Measurements from ENCODE around the gene ACTG1.

Gene ACTG1

DNA sequence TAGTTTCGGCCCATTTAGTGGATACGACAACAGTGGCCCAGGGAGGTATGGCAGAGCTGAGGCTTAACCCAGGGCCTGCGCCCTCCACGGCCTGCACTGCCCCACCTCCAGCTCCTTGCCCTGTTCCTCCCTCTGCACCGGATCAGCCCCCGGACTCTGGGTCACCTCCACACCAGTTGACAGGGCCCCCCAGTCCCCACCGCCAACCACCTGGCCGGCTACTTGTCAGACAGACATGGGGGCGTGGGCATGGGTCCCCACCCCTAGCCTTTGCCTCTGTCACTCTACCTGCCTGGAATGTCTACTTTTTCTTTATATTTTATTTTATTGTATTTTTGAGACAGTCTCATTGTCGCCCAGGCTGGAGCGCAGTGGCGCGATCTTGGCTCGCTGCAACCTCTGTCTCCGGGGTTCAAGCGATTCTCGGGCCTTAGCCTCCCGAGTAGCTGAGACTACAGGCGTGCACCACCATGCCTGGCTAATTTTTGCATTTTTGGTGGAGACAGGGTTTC lies 3.0 kb upstream of the ACTG1 start:
- no peak for ATAC-seq

DNA sequence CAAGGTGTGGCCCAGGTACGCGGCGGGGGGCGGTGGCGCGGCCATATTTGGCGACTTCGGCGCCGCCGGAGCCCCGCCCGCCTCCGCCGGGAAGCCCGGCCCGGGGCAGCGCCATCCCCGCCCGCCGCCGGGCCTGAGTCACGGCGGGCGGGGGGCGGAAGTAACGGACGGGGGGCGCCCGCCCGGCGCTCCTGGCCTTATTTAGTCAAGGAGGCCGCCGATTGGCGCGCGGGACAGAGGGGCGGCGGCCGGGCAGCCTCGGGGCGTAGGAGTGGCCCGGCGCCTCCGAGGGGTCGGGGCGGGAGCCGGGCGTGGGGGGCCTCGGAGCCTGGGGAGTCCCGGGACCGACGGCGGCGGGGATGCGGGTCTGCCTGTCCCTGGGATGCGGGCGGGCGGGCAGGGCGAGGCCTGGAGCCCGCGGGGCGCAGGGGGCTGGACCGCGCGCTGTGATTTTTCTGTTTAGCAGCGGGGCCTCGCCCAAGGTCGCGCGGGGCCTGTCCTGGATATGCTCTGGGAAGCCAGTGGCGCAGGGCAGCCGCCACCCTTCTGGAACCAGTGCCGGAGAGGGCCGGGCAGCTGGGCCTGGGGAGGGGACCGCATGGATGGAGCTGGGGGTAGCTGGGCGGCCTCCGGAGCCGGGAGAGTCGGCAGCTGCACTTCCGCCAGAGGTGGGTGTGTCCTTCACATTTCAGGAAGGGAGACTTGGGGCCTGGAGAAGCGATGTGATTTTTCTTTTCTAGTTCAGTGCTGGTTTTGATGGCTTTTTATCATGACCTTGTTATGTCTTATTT lies 2.3 kb upstream of the ACTG1 start:
- peak; percentile 21 to 28 for ATAC-seq

DNA sequence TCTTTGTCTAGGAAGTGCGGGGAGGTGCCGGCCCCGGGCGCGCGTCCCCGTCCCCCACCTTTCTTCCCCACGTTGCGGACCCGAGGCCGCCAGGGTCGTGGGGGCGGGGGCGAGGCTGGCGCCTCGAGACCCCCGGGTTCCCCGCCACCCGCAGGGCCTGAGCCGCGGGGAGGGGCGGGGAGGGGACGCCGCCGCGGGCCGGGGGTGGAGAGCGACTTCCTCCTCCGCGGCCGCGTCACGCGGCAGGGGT lies 1.8 kb upstream of the ACTG1 start:
- no peak for ATAC-seq

DNA sequence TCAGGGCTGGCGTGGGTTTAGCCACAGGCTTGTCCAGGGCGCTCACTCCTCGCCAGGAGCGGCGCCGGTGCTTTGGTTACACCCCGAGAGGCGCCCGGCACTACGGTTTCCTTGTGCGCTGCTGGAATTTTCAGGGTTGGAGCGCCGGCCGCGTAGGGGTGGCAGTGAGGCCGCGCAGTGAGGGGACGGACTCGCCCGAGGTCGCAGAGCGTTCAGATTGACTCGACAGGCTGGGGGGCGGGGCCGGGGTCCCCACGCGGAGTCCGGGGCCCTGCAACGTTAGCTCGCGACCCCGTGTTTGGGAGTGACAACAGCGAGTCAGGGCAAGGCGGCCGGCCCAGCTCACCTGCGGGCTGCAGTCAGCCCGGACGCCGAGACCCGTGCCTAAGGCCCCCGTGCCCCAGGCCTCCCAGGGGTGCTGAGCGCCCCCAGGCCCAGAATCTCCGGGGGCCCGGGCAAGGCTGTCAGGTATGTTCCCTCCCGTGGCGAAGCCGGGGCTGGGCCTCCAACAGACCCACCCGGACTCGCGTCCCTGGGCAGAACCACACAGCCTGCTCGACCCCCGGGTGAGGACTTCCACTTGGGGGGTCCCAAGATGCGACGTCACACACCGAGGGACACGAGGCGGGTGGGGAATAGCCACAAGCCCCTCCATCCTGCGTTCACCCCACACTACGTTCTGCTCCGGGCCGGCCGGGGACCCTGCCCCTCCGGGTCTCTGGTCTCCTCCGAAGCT lies 1.3 kb upstream of the ACTG1 start:
- ATAC-seq: no peak

DNA sequence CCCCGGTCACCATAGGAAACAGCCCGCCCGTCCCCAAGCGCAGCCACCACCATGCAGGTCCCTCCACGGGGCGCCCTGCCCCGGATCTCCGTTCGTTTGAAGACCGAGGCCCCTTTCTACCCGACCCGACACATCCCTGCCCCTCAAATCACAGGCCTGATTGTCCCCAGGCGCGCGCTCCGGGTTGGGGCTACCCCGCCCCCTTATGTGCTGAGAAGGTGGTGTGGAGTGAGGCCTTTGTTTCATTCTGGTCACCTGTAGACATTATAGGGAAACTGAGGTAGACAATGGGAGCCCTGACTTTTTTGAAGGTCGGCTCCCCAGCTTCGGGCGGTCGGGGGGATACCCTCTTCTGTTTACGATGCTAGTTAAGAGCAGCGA lies 763 bp upstream of the ACTG1 start:
- peak; percentile 17 to 19 for ATAC-seq

DNA sequence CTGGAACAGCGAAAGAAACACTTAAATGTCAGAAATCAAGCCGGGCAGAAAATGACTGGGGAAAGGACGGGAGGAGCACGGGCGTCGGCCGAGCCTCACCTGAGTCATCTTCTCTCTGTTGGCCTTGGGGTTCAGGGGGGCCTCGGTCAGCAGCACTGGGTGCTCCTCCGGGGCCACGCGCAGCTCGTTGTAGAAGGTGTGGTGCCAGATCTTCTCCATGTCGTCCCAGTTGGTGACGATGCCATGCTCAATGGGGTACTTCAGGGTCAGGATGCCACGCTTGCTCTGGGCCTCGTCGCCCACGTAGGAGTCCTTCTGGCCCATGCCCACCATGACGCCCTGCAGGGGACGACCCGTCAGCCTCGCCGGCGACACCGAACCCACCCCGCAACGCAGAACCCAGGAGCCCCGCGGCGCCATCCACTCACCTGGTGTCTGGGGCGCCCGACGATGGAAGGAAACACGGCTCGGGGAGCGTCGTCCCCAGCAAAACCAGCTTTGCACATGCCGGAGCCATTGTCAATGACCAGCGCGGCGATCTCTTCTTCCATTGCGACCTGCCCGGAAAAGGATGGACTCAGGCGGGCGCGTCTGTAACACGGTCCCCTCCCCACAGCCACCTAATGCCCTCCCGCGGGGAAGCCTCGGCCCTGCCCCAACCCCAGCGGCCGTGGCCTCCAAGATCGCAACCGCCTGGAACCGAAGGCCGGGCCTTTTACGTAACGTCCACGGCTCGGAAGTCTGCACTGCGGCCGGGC lies 616 bp downstream of the ACTG1 start:
- peak in 1 of 2 donors; percentile 0 for ATAC-seq

DNA sequence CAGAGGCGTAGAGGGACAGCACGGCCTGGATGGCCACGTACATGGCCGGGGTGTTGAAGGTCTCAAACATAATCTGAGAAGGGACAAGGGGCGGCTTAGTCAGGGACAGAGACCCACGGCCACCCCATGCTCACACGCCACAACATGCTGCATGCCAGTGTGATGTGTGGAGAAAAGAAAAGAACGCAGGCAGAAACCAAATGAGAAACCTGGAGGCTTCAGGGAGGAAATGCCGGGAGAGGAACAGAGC lies 1.1 kb downstream of the ACTG1 start:
- ATAC-seq: no peak

DNA sequence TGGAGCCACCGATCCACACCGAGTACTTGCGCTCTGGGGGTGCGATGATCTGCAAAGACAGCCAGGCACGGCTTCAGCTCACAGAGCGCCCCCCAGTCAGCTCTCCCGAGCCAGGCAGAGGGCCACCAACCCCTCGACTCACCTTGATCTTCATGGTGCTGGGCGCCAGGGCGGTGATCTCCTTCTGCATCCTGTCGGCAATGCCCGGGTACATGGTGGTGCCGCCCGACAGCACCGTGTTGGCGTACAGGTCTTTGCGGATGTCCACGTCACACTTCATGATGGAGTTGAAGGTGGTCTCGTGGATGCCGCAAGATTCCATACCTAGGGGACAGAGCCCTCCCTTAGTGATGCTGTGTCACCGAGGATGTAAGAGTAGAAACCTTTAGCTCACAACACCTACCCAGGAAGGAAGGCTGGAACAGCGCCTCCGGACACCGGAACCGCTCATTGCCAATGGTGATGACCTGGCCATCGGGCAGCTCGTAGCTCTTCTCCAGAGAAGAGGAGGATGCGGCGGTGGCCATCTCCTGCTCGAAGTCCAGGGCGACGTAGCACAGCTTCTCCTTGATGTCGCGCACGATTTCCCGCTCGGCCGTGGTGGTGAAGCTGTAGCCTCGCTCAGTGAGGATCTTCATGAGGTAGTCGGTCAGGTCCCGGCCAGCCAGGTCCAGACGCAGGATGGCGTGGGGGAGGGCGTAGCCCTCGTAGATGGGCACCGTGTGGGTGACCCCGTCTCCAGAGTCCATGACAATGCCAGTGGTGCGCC lies 1.6 kb downstream of the ACTG1 start:
- ATAC-seq: no peak

DNA sequence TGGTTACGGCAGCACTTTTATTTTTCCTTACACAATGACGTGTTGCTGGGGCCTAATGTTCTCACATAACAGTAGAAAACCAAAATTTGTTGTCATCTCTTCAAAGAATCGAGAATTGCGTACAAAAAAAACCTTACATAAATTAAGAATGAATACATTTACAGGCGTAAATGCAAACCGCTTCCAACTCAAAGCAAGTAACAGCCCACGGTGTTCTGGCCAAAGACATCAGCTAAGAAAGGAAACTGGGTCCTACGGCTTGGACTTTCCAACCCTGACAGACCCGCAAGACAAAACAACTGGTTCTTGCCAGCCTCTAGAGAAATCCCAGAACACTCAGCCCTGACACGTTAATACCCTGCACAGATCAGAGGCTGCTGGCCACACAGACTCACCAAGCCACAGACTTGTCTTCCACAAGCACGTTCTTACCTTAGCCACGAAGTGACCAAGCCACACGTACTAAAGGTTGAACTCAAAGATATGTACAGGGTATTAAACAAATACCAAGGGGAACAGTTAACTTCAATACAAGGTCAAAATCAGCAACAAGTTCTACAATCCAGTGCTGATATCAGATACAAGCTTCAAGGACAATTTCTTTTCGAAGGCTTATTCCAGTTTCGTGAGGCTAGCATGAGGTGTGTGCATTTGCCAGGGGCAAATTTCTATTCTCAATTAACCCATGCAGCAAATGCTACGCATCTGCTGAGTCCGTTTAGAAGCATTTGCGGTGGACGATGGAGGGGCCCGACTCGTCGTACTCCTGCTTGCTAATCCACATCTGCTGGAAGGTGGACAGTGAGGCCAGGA lies 2.4 kb downstream of the ACTG1 start:
- ATAC-seq: no peak

DNA sequence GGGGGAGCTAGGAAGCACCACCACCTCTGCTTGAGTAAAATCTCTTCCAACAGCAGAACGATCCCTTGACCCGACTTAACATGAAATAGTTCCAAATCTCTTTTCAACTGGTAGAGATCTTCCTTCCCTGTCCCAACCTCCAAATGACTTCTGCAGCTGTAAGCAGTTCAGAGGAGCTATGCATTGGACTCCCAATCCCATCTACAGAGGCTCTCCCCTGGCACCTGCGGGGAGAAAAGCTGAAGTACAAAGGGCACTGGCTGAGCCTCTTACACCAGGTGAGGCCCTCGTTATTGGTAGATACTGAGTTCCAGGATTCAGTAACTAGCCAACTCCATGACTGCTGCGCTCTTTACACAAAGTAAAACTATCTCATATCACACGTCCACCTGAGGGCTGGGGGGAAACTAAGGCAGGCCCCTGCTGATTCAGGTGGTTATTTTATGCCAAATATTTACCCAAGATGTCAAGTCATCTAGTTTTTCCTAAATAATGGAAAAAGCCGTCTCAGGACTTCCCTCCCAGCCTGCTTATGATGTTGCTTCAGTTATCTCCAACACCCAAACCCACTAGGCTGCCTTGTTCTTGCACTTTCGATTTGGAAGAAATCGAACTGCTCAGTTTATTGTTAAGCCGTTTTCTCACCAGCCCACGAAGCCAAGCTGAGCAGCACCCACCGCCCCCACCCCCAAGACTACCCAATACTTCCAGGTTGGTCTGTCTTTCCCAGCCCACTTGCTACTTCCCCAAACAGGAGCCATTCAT lies 3.2 kb downstream of the ACTG1 start:
- ATAC-seq: no peak

DNA sequence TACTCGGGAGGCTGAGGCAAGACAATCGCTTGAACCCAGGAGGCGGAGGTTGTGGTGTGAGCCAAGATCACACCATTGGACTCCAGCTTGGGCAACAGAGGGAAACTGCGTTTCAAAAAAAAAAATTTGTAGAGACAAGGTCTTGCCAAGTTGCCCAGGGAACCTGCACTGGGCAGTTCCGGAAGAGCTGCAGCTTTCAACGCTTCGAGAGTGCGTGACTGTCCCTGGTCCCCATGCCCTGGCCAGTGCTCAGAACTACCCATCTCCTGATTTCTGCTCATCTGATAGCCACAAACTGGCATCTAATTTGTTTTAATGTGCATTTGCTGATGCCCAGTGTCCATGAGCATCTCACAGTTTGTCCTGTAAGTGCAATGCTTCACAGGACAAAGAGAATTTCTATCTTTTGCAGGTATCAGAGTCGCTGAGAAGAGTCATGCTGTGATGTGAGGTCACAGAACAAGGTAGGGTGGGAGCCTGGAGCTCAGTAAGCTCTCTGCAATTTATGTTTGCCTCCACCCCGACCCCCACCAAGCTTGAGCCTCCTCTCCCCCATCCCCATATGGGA lies 3.9 kb downstream of the ACTG1 start:
- no peak for ATAC-seq

DNA sequence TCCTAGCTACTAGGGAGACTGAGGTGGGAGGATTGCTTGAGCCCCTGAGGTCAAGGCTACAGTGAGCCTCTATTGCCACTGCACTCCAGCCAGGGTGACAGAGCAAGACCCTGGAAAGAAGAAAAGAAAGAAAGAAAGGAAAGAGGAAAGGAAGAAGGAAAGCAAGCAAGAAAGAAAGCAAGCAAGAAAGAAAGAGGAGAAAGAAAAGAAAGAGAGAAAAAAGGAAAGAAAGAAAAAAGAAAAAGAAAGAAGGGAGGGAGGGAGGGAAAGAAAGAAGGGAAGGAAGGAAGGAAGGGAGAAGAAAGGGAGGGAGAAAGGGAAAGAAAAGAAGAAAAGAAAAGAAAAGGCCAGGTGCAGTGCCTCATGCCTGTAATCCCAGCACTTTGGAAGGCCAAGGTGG lies 9.0 kb downstream of the ACTG1 start:
- no peak for ATAC-seq

DNA sequence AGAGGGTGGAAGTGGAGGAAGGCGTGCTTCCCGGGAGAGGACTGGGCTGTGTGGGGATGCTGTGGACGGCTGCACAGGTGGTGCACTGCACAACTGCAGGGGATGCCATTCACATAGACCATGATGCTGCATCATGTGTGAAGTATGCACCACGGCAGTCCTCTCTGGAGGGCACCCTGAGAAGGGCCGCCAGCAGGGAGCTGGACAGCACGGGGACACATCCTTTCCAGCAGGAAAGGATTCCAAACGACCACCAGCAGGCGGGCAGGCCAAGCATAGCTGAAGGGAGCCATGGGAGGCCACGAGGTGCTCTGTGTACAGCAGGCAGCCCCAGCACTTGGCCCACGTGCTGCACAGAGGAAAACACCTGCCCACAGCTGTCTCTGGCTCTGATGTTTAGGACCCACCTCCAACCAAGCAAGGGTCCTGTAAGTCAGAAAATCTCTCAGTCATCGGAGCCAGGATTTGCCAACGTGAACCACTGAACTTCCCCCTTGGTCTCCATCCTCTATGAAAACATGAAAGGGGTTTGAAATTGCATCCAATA lies 10.1 kb downstream of the ACTG1 start:
- ATAC-seq: no peak

DNA sequence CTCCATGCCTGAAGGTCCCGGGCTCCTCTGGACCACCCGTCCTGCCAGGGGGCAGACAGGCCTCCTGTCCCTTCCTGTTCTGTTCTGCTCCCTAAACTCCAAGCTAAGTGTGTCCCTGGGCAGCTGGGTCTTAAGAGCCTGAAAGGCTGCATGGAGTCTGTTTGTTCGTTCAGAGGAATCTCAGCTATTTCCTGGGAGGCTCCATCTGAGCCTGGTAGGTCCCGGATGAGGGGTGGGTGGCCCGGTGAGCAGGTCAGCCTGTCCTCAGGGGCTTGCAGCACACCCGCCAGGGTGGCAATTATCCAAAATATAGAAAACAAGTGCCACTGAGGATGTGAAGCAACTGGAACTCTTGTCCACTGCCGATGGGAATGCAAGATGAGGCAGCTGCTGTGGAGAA lies 12.6 kb downstream of the ACTG1 start:
- no peak for ATAC-seq

DNA sequence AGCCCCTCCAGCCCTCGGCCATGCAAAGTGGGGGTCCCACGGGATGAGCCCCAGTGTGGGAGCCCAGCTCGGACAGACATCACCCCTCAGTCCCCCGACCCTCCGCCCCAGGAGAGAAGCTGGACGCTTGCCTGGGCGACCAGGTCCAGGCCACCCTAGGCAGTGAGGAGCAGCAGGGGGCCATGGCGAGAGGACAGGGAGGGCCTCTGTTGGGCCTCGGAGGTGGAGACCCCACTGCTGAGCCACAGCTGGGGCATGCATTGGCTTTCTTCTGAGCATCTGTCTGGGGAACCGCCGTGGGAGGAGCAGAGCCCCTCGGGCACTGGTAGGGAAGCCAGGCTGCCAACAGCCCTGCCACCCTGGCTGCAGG lies 13.0 kb downstream of the ACTG1 start:
- ATAC-seq: no peak

DNA sequence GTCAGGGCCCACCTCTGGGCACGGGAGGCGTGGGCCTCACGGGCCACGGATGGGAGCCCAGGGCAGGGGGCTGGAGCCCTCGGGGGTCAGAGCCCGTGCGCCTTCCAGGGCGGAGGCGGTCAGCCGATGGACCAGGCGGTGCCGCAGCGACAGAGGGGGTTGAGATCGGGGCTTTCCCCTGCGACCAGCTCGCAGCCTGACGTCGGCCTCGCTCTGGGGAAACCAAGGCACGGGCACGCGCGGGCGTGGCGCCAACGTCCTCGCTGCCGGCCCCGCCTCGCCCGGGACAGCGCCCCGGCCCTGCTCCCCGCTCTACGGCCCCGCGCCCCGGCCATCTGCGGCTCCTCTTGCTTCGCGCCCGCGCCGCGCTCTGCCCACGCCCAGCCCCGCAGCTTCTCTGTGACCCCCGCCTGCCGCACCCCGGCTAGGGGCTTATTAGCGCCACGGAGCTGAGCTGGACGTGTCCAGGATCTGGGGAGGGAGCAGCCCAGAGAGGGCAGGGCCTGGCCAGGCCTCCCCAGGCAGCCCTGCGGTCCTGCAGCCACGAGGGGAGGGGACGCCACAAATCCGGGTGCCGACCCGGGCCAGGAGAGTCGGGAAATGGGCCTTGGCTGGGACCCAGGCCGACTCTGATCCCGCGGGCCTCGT lies 13.5 kb downstream of the ACTG1 start:
- no peak for ATAC-seq

DNA sequence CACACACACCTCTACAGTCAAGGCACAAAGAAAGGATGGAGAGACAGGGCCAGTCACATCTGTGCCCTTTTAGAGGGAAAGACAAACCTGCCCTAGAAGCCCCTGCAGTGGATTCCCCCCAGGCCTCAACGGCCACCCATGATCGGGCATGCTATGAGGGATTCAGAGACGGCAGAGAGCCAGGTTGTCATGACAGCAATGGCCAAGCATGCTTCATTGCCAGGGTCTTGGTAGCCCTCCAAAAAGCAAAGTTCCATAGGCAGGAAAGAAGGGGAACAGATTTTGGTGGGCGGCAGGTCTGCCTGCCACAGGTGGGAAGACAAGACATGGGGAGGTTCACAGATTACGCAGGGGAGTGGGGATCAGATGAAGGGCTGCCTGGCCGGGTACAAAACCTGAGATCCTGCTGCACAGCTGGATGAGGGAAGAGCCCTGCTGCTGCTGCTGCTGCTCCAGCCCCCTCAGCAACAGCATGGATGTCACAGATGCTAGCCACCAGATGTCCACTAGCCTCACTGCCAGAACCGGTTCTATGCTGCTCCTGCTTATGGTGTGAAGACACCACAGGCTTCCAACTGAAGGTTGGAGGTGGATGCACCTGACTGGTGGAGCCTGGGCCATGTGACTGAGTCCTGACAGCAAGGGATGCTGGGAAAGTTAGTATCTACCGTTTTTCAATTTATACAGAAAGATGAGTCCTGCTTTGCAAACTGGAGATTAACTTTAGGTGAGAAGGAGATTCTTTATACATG lies 17.8 kb downstream of the ACTG1 start:
- peak in 1 of 2 donors; percentile 36 for ATAC-seq

DNA sequence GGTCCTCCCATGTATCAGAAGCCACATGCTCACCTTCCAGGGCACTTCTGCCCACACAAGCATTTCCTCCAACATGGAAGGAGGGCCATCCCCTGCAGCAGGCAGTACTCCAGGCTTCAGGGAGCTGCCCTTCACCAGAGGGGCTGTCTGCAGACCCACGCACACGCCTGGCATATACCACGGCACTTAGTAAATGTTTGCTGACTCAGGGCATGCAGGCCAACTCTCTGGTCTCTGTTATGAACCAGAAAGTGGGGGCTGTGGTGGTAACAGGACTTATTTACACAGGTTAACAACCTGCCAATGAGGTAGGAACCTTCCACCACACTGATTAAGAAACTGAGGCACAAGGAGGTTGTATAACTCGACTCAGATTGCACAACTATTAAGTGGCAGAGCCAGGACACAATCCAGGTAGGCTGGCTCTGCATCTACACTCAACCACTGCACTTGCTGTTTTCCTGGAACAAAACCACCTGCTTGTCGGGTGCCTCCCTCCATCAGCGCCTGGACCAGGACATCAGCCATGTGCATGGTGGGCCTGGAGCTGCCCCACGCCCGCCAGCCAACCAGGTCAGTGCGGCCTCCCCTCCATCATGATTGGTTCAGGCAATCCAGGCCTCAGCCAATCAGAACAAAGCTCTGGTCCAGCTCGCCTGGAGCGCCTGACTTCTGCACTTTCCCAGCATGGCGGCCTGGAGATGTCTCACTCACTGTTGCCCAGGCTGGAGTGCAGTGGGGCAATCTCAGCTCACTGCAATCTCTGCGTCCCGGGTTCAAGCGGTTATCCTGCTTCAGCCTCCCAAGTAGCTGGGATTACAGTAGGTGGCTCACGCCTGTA lies 19.2 kb downstream of the ACTG1 start:
- ATAC-seq: no peak

DNA sequence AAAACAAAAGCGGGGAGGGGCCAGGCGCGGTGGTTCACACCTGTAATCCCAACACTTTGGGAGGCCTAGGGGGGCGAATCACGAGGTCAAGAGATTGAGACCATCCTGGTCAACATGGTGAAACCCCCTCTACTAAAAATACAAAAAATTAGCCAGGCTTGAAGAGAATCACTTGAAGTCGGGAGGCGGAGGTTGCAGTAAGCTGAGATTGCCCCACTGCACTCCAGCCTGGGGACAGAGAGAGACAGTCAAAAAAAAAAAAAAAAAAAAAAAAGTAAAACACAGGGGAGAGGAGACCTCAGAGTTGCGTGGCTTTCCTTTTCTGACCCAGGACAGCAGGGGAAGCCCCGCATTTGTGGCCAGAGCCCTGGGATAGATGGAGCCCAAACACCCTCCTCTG lies 19.9 kb downstream of the ACTG1 start:
- no peak for ATAC-seq
